Loucy (cell line): Measurements from ENCODE around the gene EEF1A1.
"Not testable (repeated sequence)": the region's sequence is repeated elsewhere in the genome, so short reads cannot be mapped to it uniquely, and the experiment has no call there.

Experiments used
- H2AFZ ChIP-seq: fragments of 200-600 bp; sonication (generic); 2 replicates; pipeline ENCODE4 v1.6.0; 2016; ENCODE audit warnings: antibody characterized with exemption, mild to moderate bottlenecking, low read length, moderate library complexity
- H3F3A ChIP-seq: fragments of 200-600 bp; 2 replicates; pipeline ENCODE4 v1.6.0; 2016; ENCODE audit warnings: antibody characterized with exemption, low read depth, mild to moderate bottlenecking
- H3K27me3 ChIP-seq: fragments of 200-600 bp; sonication (generic); 2 replicates; pipeline ENCODE4 v1.6.1; 2014; ENCODE audit warnings: low read length, mild to moderate bottlenecking; ENCODE audit not compliant: insufficient read depth, poor library complexity, severe bottlenecking
- H3K36me3 ChIP-seq: fragments of 200-600 bp; sonication (generic); 2 replicates; pipeline ENCODE4 v1.6.1; 2016; ENCODE audit warnings: low read length; ENCODE audit not compliant: insufficient read depth
- H3K4me1 ChIP-seq: fragments of 200-600 bp; sonication (generic); 2 replicates; pipeline ENCODE4 v1.5.1; 2014; ENCODE audit warnings: low read length, mild to moderate bottlenecking; ENCODE audit not compliant: insufficient read depth, poor library complexity, severe bottlenecking
- H3K4me2 ChIP-seq: fragments of 200-600 bp; sonication (generic); 2 replicates; pipeline ENCODE4 v1.6.0; 2014; ENCODE audit warnings: antibody characterized with exemption, low read length, low read depth, mild to moderate bottlenecking; ENCODE audit not compliant: poor library complexity, severe bottlenecking
- H3K4me3 ChIP-seq: fragments of 200-600 bp; sonication (generic); 2 replicates; pipeline ENCODE4 v1.5.1; 2014; ENCODE audit warnings: low read length, mild to moderate bottlenecking, mixed read lengths; ENCODE audit not compliant: poor library complexity, severe bottlenecking
- H3K79me2 ChIP-seq: fragments of 200-600 bp; sonication (generic); 2 replicates; pipeline ENCODE4 v1.6.1; 2014; ENCODE audit warnings: low read length; ENCODE audit not compliant: insufficient read depth
- H3K9ac ChIP-seq: fragments of 200-600 bp; sonication (generic); 2 replicates; pipeline ENCODE4 v1.6.0; 2014; ENCODE audit warnings: mild to moderate bottlenecking, low read depth, low read length, moderate library complexity; ENCODE audit not compliant: poor library complexity, severe bottlenecking
- H3K9me2 ChIP-seq: fragments of 200-600 bp; sonication (generic); replicated peaks from 2 replicates; pipeline ENCODE4 v1.6.1; 2016; ENCODE audit warnings: low read depth, low read length, mixed read lengths
- H3K9me3 ChIP-seq: fragments of 200-600 bp; sonication (generic); 2 replicates; pipeline ENCODE4 v1.6.1; 2014; ENCODE audit warnings: mild to moderate bottlenecking, antibody characterized with exemption, low read length, low read depth; ENCODE audit not compliant: insufficient read depth
- H4K20me1 ChIP-seq: fragments of 200-600 bp; sonication (generic); 2 replicates; pipeline ENCODE4 v1.6.0; 2014; ENCODE audit warnings: antibody characterized with exemption, low read length, mild to moderate bottlenecking; ENCODE audit not compliant: insufficient read depth, poor library complexity, severe bottlenecking
- EZH2phosphoT487 ChIP-seq: fragments of 200-600 bp; IDR thresholded peaks from 2 replicates; pipeline ENCODE4 v1.6.1; 2018; ENCODE audit warnings: antibody characterized with exemption, mild to moderate bottlenecking, moderate library complexity, borderline replicate concordance
- TF ChIP-seq, protein P1 (sequence below): fragments of 200-600 bp; sonication (generic); conservative IDR thresholded peaks from 2 replicates; pipeline ENCODE4 v1.5.1; 2014; ENCODE audit warnings: mild to moderate bottlenecking, antibody characterized with exemption, low read length

EEF1A1 gene

DNA sequence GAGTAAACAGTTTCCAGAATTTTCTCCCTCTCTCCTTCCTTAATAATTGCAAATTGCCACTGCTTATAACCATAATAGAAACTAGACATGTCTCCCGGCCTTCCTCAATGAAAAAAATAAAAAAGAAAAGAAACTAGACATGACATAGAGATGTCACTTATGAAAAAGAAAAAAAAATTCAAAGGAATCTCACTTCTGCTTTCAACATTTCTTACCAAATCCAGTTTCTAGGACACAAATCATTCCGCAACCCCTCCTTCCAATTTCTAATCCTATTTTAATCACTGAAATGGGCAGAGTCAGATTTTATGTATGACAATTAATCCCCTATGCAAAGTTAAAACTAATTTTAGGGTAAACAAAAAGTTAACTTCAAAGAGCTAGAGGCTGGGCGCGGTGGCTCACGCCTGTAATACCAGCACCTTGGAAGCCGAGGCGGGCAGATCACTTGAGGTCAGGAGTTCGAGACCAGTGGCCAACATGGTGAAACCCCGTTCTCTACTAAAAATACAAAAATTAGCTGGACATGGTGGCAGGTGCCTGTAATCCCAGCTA lies 40.1 kb upstream of the EEF1A1 start:
- H3K4me1 ChIP-seq: no peaks in the 10 kb centered on the region
- H2AFZ ChIP-seq: no peak overlapping the region
- H3K9ac ChIP-seq: no peak overlapping the region
- H3K79me2 ChIP-seq: no peaks in the 10 kb centered on the region
- TF ChIP-seq EZH2phosphoT487: no peak
- TF ChIP-seq, protein P1, sequence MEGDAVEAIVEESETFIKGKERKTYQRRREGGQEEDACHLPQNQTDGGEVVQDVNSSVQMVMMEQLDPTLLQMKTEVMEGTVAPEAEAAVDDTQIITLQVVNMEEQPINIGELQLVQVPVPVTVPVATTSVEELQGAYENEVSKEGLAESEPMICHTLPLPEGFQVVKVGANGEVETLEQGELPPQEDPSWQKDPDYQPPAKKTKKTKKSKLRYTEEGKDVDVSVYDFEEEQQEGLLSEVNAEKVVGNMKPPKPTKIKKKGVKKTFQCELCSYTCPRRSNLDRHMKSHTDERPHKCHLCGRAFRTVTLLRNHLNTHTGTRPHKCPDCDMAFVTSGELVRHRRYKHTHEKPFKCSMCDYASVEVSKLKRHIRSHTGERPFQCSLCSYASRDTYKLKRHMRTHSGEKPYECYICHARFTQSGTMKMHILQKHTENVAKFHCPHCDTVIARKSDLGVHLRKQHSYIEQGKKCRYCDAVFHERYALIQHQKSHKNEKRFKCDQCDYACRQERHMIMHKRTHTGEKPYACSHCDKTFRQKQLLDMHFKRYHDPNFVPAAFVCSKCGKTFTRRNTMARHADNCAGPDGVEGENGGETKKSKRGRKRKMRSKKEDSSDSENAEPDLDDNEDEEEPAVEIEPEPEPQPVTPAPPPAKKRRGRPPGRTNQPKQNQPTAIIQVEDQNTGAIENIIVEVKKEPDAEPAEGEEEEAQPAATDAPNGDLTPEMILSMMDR: no peak
- H4K20me1 ChIP-seq: no peaks in the 10 kb centered on the region
- H3K36me3 ChIP-seq: no peaks in the 10 kb centered on the region
- H3K27me3 ChIP-seq: no peaks in the 10 kb centered on the region
- H3K9me3 ChIP-seq: no peaks in the 10 kb centered on the region
- H3K4me2 ChIP-seq: no peak overlapping the region
- H3F3A ChIP-seq: no peaks in the 10 kb centered on the region
- H3K9me2 ChIP-seq: no peaks in the 10 kb centered on the region
- no peak overlapping the region for H3K4me3 ChIP-seq

DNA sequence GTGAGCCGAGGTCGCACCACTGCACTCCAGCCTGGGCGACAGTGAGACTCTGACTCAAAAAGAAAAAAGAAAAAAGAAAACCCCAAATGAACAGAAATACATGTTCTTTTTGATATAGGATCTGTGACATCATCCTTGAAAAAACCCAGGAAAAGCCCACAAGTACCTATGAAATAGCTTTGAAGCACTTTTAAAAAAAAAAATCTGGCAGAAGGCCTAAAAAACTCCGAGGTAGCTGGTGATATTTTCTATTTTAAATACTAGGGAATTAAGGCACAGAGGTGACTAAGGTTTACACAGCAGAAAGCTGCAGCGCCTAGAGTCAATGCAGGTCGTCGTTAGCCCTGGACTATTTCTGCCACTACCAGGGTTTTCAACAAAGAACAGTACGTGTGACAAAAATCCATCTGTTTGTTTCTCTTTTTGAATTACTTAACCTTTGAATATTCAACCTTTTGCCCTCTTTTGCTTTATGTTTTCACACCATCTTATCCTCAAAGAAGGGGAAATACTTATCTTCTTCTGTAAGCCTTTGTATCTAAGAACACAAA lies 39.4 kb upstream of the EEF1A1 start:
- TF ChIP-seq, protein P1: no peak
- TF ChIP-seq EZH2phosphoT487: no peak
- no peak overlapping the region for H3K9ac ChIP-seq
- H3F3A ChIP-seq: no peaks in the 10 kb centered on the region
- no peak overlapping the region for H3K4me2 ChIP-seq
- H3K27me3 ChIP-seq: no peaks in the 10 kb centered on the region
- no peaks in the 10 kb centered on the region for H3K4me1 ChIP-seq
- no peak overlapping the region for H3K4me3 ChIP-seq
- no peaks in the 10 kb centered on the region for H4K20me1 ChIP-seq
- H3K36me3 ChIP-seq: no peaks in the 10 kb centered on the region
- no peak overlapping the region for H2AFZ ChIP-seq
- no peaks in the 10 kb centered on the region for H3K79me2 ChIP-seq
- no peaks in the 10 kb centered on the region for H3K9me3 ChIP-seq
- H3K9me2 ChIP-seq: no peaks in the 10 kb centered on the region

DNA sequence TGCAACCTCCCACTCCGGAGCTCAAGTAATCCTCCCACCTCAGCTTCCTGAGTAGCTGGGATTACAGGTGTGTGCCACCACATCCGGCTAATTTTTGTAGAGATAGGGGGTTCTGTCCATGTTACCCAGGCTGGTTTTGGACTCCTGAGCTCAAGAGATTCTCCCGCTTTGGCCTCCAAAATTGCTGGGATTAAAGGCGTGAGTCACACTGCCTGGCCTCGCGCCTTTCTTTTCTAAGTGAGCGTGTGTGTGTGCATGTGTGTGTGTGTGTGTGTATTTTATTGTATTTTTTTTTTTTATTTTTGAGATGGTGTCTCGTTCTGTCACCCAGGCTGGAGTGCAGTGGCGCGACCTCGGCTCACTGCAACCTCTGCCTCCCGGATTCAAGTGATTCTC lies 38.6 kb upstream of the EEF1A1 start:
- not testable (repeated sequence) for H3K9me2 ChIP-seq, H3F3A ChIP-seq, H3K4me2 ChIP-seq, H3K9me3 ChIP-seq, H3K36me3 ChIP-seq, H3K27me3 ChIP-seq, H4K20me1 ChIP-seq, H3K79me2 ChIP-seq, H3K9ac ChIP-seq, H3K4me1 ChIP-seq, H2AFZ ChIP-seq, H3K4me3 ChIP-seq
